Adrenal gland (tissue), 12 donors: Measurements from ENCODE around the gene PAWR. TPM values are rescaled to one million over a fixed set of nuclear protein-coding genes. Genes with fewer than 3 reads are reported as not detected.

Experiments
- DNase-seq, 7 donors: peaks; one replicate each; pipeline ENCODE4 v3.0.0-alpha.2; 2019 to 2020
- H3K27ac ChIP-seq, 5 donors: fragments of 200-600 bp; sonication (generic) in 4 of 5; 1 replicate in 3 of 5; 2 replicates in 2 of 5; pipeline versions ENCODE4 v1.5.1 to v1.8.0; 2016 to 2020; ENCODE audit warnings: mild to moderate bottlenecking in 1 of 5
- H3K27me3 ChIP-seq: fragments of 200-600 bp; 2 replicates; pipeline ENCODE4 v1.8.0; 2021
- H3K36me3 ChIP-seq, 2 donors: fragments of 200-600 bp; replicated peaks in 1 of 2; 1 replicate in 1 of 2; 2 replicates in 1 of 2; pipeline versions ENCODE4 v1.5.1 to v1.8.0; 2018 to 2022
- H3K4me1 ChIP-seq, 2 donors: fragments of 200-600 bp; replicated peaks in 1 of 2; 1 replicate in 1 of 2; 2 replicates in 1 of 2; pipeline versions ENCODE4 v1.5.1 to v1.8.0; 2018 to 2021
- H3K4me3 ChIP-seq, 4 donors: fragments of 200-600 bp; sonication (generic) in 3 of 4; one replicate each; pipeline ENCODE4 v1.5.1; 2016 to 2018
- H3K9me3 ChIP-seq, 3 donors: fragments of 200-600 bp; sonication (generic) in 1 of 3; replicated peaks in 1 of 3; 1 replicate in 2 of 3; 2 replicates in 1 of 3; pipeline versions ENCODE4 v1.5.1 to v1.8.0; 2016 to 2021
- CTCF ChIP-seq, 6 experiments: fragments of 450-650 bp in 4 of 6; fragments of 200-600 bp in 2 of 6; sonication (generic) in 1 of 6; IDR thresholded peaks; 1 replicate in 5 of 6; 2 replicates in 1 of 6; pipeline versions ENCODE4 v1.5.1 to v1.8.0; 2016 to 2021; ENCODE audit warnings: antibody characterized with exemption in 6 of 6, mild to moderate bottlenecking in 2 of 6, moderate library complexity in 1 of 6
- POLR2A ChIP-seq, 2 donors: fragments of 450-650 bp; IDR thresholded peaks; one replicate each; pipeline ENCODE4 v1.6.1; 2017; ENCODE audit warnings: antibody characterized with exemption in 2 of 2, mild to moderate bottlenecking in 2 of 2, moderate library complexity in 1 of 2
- WGBS, 4 donors: extraction: QIAGEN DNeasy Blood & Tissue Kit in 2 of 4; methylation state at CpG; one replicate each; pipeline versions ENCODE4 v1.1.5 to v1.1.7; 2013 to 2017; 5-methylcytosine and 5-hydroxymethylcytosine counted together
- intact Hi-C, 2 donors: fragments of 100-400 bp; cut with DNase I; formaldehyde crosslinking; loops; one replicate each; pipeline versions ENCODE4 v1.14.1 to v1.15.0; 2022 to 2023
- polyA plus RNA-seq, 3 donors: library from polyadenylated mRNA; stranded (reverse); fragments of 200-250 nt in 2 of 3; fragments of 350-450 nt in 1 of 3; fragmentation: Illumina TruSeq in 1 of 3; extraction: RNeasy Lipid Tissue Mini Kit (QIAGEN cat#74804) in 1 of 3; gene quantifications; one replicate each; pipeline ENCODE4 v1.2.3, GENCODE V29; 2013 to 2014
- total RNA-seq, 9 donors: library from RNA; depleted of rRNA in 4 of 9; stranded (reverse); fragments of >200 nt in 4 of 9; fragments of 120-200 nt in 1 of 9; fragmentation: NEBNext Ultra II Directional in 1 of 9; extraction: Animal tissue kit (Norgen Biotek cat#: 25700) in 1 of 9; gene quantifications; one replicate each; pipeline versions ENCODE4 v1.1.0 to v1.2.4, GENCODE V29; 2013 to 2023
- donor health status: healthy with polysubstance abuse.
- donor health status: Bipolar disorder and iron deficiency.
- donor health status: DM: yes; HTN: yes; CAD: no.
- donor health status: DM: no; HTN: no; CAD: no.
- donor health status: DM: no; HTN: no; CAD: no.
- donor health status: DM: yes; HTN: yes; CAD: no.

Gene PAWR
- total and polyA plus RNA-seq, 12 donors = 8.5 to 63.7 (median 24.6) TPM

GRCh38 chr12:79617696-79618095, 73.1 kb downstream of the PAWR start:
- no peak for DNase-seq
- Histone ChIP-seq H3K27ac (no peak overlapping the region), H3K9me3 (no peaks in the 10 kb centered on the region), H3K4me1 (no peaks in the 10 kb centered on the region), H3K27me3 (no peaks in the 10 kb centered on the region), H3K4me3 (no peak overlapping the region), H3K36me3 (peaks cover 0 to 9% of the 10 kb centered on the region in 2 donors)
- intact Hi-C loops = no loop called here
- 96 to 99% (median 98%) methylated on average over 4 of the region's 4 CpGs for WGBS, 4 donors
- TF ChIP-seq CTCF (IDR thresholded peaks at IDR 0.05) (no peak), POLR2A (IDR thresholded peaks at IDR 0.05) (no peak)

- DNase-seq = no peak
- WGBS, 4 donors = 80 to 87% (median 82%) methylated on average over 7 of the region's 7 CpGs
Observed at GRCh38 chr12:79615596-79616560, 74.9 kb downstream of the PAWR start.

GRCh38 chr12:79614730-79615129, 76.0 kb downstream of the PAWR start:
- no peak overlapping the region for H3K27ac ChIP-seq
- H3K9me3 ChIP-seq = no peaks in the 10 kb centered on the region
- WGBS, 4 donors = 92 to 97% (median 93%) methylated on average over 3 of the region's 3 CpGs
- no peak overlapping the region for H3K4me3 ChIP-seq
- no peak for DNase-seq
- H3K27me3 ChIP-seq = no peaks in the 10 kb centered on the region
- no peaks in the 10 kb centered on the region for H3K36me3 ChIP-seq
- intact Hi-C loops = no loop called here
- TF ChIP-seq CTCF (IDR thresholded peaks at IDR 0.05) (no peak), POLR2A (IDR thresholded peaks at IDR 0.05) (no peak)
- no peaks in the 10 kb centered on the region for H3K4me1 ChIP-seq

More at GRCh38 chr12:79615596-79616560, 74.9 kb downstream of the PAWR start:
- Histone ChIP-seq H3K27me3 (no peaks in the 10 kb centered on the region), H3K36me3 (peaks cover 0 to 8% of the 10 kb centered on the region in 2 donors), H3K9me3 (no peaks in the 10 kb centered on the region), H3K4me1 (no peaks in the 10 kb centered on the region), H3K4me3 (no peak overlapping the region), H3K27ac (no peak overlapping the region)
- no peak for TF ChIP-seq CTCF (IDR thresholded peaks at IDR 0.05)
- intact Hi-C loops = no loop called here

- Histone ChIP-seq H3K27ac (no peak overlapping the region), H3K27me3 (no peaks in the 10 kb centered on the region), H3K9me3 (no peaks in the 10 kb centered on the region), H3K4me3 (no peak overlapping the region), H3K36me3 (no peaks in the 10 kb centered on the region), H3K4me1 (no peaks in the 10 kb centered on the region)
- intact Hi-C loops = no loop called here
- no peak for TF ChIP-seq POLR2A (IDR thresholded peaks at IDR 0.05)
- 90 to 94% (median 92%) methylated on average over 2 of the region's 2 CpGs for WGBS, 4 donors
- DNase-seq = no peak
Observed at GRCh38 chr12:79601908-79602307, 88.9 kb downstream of the PAWR start.
